ENCODE data around the gene MGAT4C.

Gene MGAT4C

DNA sequence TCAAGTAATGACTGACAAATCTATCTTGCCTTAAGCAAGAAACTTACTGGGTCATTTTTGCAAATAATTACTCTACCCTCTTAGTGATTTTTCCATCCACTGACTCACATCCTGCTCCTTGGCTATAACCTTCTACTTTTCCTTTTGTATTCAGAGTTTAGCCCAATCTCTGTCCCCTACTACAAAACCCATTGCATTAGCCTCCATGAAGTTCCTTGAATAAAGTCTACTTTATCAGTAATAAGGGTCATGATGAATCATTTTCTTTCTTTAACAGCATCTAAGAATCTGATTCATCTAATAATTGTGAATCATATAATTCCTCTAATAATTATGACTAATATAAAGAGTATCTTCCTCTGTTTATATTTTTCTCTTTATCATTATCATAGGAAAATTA is 249.5 kb downstream of the MGAT4C start:
- no peak for DNase-seq (ENCODE audit: extremely low read depth, low read depth)
- TF ChIP-seq, protein P1, sequence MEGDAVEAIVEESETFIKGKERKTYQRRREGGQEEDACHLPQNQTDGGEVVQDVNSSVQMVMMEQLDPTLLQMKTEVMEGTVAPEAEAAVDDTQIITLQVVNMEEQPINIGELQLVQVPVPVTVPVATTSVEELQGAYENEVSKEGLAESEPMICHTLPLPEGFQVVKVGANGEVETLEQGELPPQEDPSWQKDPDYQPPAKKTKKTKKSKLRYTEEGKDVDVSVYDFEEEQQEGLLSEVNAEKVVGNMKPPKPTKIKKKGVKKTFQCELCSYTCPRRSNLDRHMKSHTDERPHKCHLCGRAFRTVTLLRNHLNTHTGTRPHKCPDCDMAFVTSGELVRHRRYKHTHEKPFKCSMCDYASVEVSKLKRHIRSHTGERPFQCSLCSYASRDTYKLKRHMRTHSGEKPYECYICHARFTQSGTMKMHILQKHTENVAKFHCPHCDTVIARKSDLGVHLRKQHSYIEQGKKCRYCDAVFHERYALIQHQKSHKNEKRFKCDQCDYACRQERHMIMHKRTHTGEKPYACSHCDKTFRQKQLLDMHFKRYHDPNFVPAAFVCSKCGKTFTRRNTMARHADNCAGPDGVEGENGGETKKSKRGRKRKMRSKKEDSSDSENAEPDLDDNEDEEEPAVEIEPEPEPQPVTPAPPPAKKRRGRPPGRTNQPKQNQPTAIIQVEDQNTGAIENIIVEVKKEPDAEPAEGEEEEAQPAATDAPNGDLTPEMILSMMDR (IDR thresholded peaks at IDR 0.05; ENCODE audit: low read depth, low read length, missing control alignments) = no peak
- H3K4me3 ChIP-seq (replicated peaks; ENCODE audit: low read depth, low read length) = no peak overlapping the region

DNA sequence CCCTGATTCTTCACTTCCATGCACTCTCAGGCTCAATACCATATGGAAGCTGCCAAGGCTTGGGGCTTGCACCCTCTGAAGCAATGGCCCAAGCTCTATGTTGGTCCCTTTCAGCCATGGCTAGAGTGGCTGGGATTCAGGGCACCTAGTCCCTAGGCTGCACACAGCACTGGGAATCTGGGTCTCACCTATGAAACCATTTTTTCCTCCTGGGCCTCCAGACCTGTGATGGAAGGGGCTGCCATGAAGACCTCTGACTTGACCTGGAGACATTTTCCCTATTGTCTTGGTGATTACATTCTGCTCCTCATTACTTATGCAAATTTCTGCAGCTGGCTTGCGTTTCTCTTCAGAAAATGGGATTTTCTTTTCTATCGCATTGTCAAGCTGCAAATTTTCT is 258.1 kb downstream of the MGAT4C start:
- TF ChIP-seq, protein P1 (IDR thresholded peaks at IDR 0.05; ENCODE audit: low read depth, low read length, missing control alignments) = no peak
- no peak overlapping the region for H3K4me3 ChIP-seq (replicated peaks; ENCODE audit: low read depth, low read length)
- DNase-seq (ENCODE audit: extremely low read depth, low read depth) = no peak

DNA sequence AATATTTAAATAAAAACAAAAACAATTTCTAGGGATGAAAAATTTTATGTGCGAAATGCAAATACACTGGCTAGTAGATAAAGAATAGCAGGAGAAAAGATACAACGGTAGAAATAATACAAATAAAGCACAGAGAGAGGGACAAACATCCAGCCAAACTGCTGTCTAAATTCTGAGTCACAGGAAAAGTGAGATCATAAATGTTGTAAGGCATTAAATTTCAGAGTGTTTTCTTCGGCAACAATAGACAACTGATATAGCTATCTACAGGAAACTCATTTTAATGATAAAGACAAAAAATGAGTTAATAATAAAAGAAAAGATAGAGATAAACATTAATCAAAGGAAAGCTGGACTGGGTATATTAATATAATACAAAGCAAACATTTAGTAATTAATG is 259.9 kb downstream of the MGAT4C start:
- DNase-seq (ENCODE audit: extremely low read depth, low read depth) = no peak
- no peak overlapping the region for H3K4me3 ChIP-seq (replicated peaks; ENCODE audit: low read depth, low read length)
- TF ChIP-seq, protein P1 (IDR thresholded peaks at IDR 0.05; ENCODE audit: low read depth, low read length, missing control alignments) = no peak

DNA sequence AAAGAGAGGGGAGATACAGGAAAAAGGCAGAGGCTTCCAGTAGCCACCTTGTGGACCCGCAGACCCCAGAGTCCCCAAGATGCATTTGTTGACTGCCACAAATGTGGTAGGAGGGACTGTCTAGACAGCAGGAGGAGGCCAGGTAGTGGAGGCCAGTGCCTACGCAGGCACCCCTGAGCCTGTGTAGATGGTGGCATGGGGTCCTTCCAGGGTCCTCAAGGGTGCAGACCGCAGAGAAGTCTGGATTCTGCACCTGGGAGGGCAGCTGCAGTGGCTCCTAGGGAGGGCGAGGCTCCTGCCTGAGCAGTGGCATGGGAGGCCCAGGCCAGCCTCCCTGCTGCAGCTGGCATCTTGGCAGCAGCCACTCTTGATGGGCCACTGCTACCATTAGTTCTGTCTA is 262.4 kb downstream of the MGAT4C start:
- no peak overlapping the region for H3K4me3 ChIP-seq (replicated peaks; ENCODE audit: low read depth, low read length)
- TF ChIP-seq, protein P1 (IDR thresholded peaks at IDR 0.05; ENCODE audit: low read depth, low read length, missing control alignments) = no peak
- no peak for DNase-seq (ENCODE audit: extremely low read depth, low read depth)

DNA sequence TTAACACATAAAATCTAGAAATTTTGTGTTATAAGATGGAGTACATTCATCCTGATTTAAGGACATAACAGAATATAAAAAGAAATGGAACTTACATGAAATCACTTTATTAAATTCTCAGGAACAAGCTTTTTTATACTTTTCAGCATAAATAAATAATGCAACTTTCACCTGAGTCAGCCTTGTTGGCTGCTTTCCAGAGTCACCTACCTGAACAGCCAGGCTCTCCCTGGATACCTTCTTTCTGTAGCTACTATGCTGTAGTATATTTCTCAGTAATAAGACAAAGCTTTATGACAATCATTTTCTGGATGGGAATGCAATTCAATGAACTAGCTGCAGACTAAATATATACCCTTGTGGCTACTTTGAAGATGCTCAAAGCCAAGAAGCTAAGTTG is 270.2 kb downstream of the MGAT4C start:
- H3K4me3 ChIP-seq (replicated peaks; ENCODE audit: low read depth, low read length) = no peak overlapping the region
- TF ChIP-seq, protein P1 (IDR thresholded peaks at IDR 0.05; ENCODE audit: low read depth, low read length, missing control alignments) = no peak
- no peak for DNase-seq (ENCODE audit: extremely low read depth, low read depth)

DNA sequence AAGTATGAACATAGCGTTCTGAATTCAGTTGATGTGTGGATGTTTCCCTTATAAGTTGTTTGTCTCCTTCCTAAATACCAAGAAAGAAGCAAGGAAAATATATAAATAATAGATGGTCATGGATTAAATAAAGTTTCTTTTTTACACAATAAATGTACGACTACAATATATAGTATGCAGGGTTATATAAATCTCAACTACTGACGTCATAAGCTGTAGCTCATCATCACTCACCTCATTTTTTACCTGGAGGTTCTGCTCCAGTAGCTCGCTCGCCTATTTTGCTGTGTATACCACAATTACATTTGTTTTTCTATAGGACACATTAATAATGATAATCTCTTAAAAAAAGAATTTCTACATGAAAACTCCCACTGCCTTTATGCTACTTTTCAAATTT is 272.6 kb downstream of the MGAT4C start:
- H3K4me3 ChIP-seq (replicated peaks; ENCODE audit: low read depth, low read length) = no peak overlapping the region
- DNase-seq (ENCODE audit: extremely low read depth, low read depth) = no peak
- TF ChIP-seq, protein P1 (IDR thresholded peaks at IDR 0.05; ENCODE audit: low read depth, low read length, missing control alignments) = no peak

DNA sequence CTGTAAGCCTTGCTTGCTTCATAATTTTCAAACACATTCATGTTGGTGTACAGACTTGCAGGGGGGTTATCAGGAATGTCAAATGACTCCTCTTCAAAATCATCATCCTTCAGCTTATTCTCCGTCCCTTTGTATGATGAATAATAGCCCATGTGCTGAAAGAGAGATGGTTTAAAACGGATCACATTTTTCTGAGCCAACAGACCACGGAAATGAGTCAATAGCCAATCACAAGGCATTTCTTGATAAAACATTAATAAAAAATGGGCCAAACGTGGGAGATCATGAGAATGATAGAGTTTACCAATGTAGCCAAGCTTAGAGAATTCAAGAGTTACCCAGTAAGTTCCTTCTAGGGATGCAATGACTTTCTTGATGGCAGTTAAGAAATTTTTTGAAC is 276.6 kb downstream of the MGAT4C start:
- DNase-seq (ENCODE audit: extremely low read depth, low read depth) = no peak
- TF ChIP-seq, protein P1 (IDR thresholded peaks at IDR 0.05; ENCODE audit: low read depth, low read length, missing control alignments) = no peak
- no peak overlapping the region for H3K4me3 ChIP-seq (replicated peaks; ENCODE audit: low read depth, low read length)
